SIG-M5 (cell line): ENCODE data around the gene DAPK1.

Experiments used
- DNase-seq: peaks from one replicate; lab custom pipeline; 2025; lab: John Stamatoyannopoulos, UW

Gene DAPK1

GRCh38 chr9:87594194-87594593, 96.5 kb downstream of the DAPK1 start:
- DNase-seq = no peak

GRCh38 chr9:87594662-87595061, 97.0 kb downstream of the DAPK1 start:
- DNase-seq = no peak

- no peak for DNase-seq
Observed at GRCh38 chr9:87595610-87596009, 97.9 kb downstream of the DAPK1 start.

- no peak for DNase-seq
Observed at GRCh38 chr9:87596862-87597261, 99.2 kb downstream of the DAPK1 start.

GRCh38 chr9:87597710-87598443, 100.2 kb downstream of the DAPK1 start:
- no peak for DNase-seq

- no peak for DNase-seq
Observed at GRCh38 chr9:87599901-87600610, 102.4 kb downstream of the DAPK1 start.

GRCh38 chr9:87601176-87601575, 103.5 kb downstream of the DAPK1 start:
- DNase-seq = no peak

GRCh38 chr9:87601595-87601994, 103.9 kb downstream of the DAPK1 start:
- no peak for DNase-seq

GRCh38 chr9:87602933-87603643, 105.4 kb downstream of the DAPK1 start:
- DNase-seq = no peak

- DNase-seq = no peak
Observed at GRCh38 chr9:87603854-87604490, 106.3 kb downstream of the DAPK1 start.

- DNase-seq = no peak
Observed at GRCh38 chr9:87604886-87605588, 107.4 kb downstream of the DAPK1 start.

- DNase-seq = no peak
Observed at GRCh38 chr9:87605676-87606075, 108.0 kb downstream of the DAPK1 start.

- no peak for DNase-seq
Observed at GRCh38 chr9:87606841-87607521, 109.3 kb downstream of the DAPK1 start.

- no peak for DNase-seq
Observed at GRCh38 chr9:87607859-87608258, 110.2 kb downstream of the DAPK1 start.

GRCh38 chr9:87609002-87609401, 111.3 kb downstream of the DAPK1 start:
- DNase-seq = no peak

GRCh38 chr9:87609486-87609885, 111.8 kb downstream of the DAPK1 start:
- DNase-seq = no peak

GRCh38 chr9:87610200-87611155, 112.8 kb downstream of the DAPK1 start:
- DNase-seq = no peak

- DNase-seq = no peak
Observed at GRCh38 chr9:87611776-87612175, 114.1 kb downstream of the DAPK1 start.

GRCh38 chr9:87612536-87612935, 114.9 kb downstream of the DAPK1 start:
- DNase-seq = no peak
